HG03095 (cell line): Measurements from ENCODE around the gene FAM117A.
"Not testable (repeated sequence)": the region's sequence is repeated elsewhere in the genome, so short reads cannot be mapped to it uniquely, and the experiment has no call there.

Experiments used
- ATAC-seq: cut with Tn5 transposase; IDR thresholded peaks from one replicate; pipeline ENCODE4 v1.9.1; 2021; ENCODE audit warnings: moderate library complexity; ENCODE audit not compliant: unreplicated experiment

Gene FAM117A

DNA sequence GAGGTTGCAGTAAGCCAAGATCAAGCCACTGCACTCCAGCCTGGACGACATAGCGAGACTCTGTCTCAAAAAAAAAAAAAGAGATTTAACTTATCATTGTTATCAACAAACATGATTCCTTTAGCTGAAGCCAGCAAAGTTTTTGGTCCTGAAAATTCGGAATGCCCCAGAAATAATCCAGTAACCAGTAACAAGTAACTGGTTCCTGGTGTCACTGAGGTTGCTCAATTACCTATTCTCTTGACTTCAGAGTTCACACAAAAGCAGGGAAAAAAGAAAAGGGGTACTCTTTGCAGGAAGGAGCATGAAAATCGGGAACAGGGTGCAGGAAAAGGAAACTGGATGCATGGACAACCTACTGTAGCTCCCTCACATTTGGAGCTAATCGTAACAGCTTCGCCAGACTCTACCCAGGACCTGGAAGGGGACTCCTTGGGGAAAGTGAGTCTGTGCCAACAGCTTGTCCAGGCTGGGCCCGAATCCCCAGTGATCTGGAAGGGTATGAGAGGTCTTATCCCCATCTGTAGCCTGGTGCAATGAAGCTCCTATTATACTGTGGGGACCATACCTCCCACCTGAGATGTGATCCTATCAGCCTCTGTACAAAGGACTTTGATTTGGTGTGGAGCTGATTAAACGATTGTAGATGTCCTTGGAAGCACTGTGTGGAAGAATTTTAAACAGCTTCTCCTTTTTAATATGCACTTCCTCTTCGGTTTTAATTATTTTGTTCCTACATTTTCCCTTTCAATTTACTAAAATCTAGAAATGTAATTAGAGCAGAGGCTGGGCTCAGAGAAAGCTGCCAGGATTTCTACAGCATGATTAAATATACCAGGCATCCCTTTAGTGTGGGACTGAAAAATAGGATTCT lies 82.6 kb downstream of the FAM117A start:
- ATAC-seq = no peak

DNA sequence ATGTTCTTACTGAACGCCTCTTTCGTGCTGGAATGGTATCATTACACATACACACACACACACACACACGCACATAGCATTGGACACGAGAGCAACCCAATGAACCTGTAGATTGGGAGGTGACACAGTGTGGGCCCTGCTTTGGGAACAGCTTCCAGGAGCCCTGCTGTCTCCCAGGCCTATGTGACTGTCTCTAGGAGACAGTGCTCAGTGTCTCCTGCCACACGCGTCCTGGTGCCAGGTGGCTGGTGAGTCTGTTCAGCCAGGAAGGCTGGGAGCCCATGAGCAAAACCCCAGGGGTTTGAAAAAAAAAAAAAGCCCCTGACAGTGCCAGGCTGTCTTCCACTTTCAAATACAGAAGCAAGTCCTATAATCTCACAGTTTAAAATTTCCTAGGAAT lies 83.6 kb downstream of the FAM117A start:
- ATAC-seq = no peak

DNA sequence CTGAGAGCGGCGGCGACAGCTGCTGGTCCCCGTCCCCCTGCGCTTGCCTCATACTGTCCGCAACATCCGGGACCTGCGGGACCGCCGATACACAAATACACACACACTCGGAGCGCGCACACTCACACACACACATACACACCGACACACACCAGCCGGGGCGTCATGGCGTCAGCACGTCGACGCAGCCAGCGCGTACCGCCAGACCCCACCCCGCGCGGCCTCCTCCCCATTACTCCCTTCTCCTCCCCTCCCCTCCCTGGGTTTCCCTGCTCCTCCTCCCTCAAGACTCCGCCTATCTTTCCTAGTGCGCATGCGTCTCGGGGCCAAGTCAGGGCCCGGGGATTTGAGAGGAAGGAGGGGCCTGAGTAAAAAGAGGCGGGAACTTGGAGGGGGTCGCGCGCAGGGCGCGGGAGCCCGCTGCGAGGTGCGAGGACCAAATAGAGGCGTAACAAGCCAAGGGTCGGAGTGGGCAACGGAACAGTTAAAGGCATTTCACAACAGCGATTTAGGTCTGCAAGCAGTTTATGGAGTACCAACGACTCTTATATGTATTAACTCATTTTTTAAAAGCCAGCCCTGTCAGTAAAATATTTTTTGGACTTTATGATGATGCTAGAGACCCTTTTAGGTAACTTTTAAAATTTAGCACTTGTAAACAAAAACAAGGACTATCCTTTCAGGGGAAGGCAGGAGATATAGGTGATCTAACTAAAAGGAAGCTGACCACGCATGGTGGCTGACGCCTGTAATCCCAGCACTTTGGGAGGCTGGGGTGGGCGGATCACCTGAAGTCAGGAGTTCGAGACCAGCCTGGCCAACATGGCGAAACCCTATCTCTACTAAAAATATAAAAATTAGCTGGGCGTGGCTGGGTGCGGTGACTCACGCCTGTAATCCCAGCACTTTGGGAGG lies 85.7 kb downstream of the FAM117A start, which contains the start of gene SPOP:
TSS of gene SPOP (minus strand) at position 165 of the 915 bp plus-strand sequence. CDS start 55,287 bp downstream, outside the sequence.
- peak; percentile 68 for ATAC-seq

DNA sequence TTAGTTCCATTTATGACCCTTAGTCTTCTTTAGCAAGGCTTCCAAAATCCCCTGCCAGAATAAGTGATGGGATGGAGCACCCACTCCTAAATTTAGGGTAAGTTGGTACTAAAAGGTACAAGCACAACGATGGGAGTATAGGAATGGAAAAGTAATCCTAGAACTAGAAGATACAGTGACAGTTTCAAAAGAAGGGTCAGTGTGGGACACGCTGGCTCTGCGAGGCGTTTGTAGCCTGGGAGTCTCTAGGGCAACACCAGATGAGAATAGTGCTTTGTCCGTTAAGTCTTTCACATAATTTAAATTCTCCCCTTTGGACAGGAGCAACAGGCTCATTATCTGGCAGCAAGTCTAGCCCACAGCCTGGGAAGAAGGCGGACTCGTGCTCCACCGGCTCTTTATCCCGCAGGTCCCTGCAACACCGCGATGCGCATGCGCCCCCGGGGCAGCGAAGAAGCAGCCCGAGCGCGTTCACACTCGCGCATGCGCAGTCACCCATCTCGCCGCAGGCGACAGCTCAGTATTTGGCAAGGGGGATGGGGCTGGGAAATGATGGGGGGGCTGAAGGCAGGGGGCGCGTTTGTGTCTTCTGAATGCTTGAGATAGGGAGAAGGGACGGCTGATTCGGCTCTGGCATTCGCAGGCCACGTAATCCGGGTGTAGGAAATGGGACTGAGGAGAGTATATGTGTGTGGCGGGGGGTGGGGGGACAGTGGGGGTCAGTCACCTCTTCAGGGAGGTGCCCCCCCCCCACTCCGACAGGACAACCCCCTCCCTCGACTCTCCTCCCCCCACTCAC lies 86.6 kb downstream of the FAM117A start:
- no peak for ATAC-seq

DNA sequence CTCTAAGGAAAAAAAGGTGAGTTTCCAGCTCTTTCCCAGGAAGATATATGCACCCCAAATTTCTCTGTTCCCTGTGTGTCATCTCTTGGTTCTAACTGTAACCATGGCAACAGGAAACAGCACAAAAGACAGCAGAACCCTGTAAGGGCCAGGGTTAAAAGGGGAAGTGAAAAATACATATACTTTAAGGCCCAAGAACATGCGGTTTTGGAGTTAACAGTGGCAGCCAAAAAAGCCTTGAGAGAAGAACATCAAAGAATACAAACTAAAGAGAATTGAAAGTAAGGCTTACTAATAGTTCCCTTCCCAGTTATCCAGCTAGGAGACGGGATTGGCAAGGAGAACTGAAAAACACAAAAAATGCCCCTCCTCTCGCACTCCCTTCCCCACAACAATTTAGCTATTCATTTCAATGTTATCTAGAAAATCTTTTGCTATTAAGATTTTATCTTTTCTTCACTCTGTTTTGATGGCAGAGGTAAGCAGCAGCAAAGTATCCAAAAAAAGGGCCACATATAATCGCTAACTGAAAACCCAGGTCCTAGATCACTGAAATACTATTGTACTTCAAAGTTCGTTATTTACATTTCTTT lies 87.6 kb downstream of the FAM117A start:
- ATAC-seq = peak; percentile 57

DNA sequence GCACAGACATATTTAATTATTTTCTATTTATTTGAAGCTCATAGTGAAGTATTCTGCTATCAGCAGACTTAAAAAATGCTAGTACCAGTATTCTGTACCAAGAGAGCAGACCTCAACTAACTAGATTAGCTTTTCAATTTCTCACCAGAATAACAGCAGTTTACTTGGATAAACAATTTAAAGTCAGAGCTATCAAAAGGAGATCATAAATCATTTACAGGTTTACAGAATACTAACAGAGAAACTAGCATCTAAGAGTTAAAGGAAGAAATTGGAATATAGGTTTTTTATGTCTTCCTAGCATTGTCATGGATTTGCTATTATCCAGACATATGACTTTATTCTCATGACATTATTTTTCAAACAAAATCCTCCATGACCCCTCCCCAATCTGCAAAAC lies 89.4 kb downstream of the FAM117A start:
- no peak for ATAC-seq

DNA sequence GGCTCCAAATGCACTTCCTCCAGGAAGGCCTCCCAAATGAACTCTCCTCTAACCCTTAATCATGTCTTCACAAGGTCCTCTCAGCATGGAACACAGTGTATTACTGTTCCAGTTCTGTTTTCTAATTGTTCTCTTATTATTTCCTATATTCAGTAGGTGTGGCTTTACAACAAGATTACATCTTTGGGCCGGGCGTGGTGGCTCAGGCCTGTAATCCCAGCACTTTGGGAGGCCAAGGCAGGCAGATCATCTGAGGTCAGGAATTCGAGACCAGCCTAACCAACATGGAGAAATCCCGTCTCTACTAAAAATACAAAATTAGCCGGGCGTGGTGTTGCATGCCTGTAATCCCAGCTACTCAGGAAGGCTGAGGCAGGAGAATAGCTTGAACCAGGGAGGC lies 90.3 kb downstream of the FAM117A start:
- not testable (repeated sequence) for ATAC-seq

DNA sequence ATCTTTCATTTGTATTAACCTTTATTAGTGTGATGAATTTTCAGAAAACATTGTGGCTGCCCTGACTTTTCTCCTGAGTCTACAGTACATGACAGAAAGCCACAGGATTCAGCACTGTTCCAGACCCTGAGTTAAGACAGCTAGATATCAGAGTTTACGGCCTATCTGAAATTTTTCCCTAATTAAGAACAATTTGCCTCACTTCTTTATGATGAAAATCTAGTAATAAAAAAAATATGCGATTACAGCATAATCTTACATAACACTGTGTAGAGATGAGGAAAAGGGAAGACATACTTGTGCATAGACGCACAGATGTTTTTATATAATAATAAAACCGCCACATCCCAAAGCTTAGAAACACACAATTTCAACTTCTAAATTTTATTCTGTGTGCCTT lies 93.3 kb downstream of the FAM117A start:
- no peak for ATAC-seq

DNA sequence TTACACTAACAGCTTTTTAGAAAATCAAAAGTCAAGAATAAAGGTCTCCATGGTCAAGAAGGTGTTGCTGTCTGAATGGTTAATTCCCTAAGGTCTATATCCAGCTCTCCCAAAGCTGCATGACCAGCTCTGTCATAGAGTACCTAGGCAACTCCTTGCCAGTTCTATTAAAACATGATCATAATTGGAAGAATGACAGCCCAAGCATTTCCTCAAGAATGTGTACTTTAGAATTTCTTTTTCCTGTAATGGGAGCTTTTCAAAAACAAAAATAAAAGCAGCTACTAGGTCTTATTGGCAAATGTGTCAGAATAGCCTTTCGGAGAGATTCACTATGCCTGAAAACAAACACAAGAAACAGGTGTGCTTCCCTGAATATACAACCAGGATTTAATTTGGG lies 93.9 kb downstream of the FAM117A start:
- ATAC-seq = no peak

DNA sequence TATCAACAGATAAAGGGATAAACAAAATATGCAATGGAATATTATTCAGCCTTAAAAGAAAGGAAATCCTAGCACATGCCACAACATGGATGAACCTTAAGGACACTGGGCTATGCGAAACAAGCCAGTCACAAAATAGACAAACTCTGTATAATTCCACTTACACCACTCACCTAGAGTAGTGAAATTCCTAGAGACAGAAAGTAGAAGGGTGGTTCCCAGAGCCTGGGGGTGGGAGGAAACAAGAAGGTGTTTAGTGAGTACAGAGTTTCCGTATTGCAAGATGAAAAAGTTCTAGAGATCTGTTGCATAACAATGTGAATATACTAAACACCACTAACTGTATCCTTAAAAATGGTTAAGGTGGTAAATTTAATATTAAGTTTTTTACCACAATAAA lies 96.1 kb downstream of the FAM117A start:
- no peak for ATAC-seq

DNA sequence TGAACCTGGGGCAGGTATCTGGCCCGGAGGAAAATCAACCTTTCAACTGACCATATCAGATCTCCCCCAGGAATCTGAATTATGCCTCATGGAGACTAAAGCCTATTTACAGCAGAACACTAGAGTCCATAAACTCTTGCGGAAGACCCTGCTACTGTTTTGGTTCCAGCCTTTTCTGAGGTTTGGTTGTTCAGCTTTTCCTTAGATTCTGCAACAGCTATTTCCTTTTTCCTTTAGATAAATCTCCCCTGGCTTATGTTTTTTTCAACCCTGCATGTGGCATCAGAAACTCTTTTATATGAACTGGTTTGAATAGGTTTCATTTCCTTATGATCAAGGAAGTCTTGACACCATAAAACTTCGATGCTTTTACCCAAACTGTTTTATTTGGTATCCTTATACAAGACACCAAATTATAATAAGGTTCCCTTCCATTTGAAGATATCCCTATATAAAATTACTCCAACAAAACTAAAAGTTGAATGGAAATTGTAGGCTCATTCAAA lies 99.2 kb downstream of the FAM117A start:
- no peak for ATAC-seq
